Mucosa of descending colon (tissue), 3 donors: ENCODE data around the gene CCDC14. TPM values are rescaled to one million over a fixed set of nuclear protein-coding genes. Genes with fewer than 3 reads are reported as not detected.
"Not testable (repeated sequence)": the region's sequence is repeated elsewhere in the genome, so short reads cannot be mapped to it uniquely, and the experiment has no call there.

Experiments used
- ATAC-seq: fragments of 200-7000 bp; cut with Tn5 transposase; one replicate; pipeline ENCODE4 v1.9.1; 2020; ENCODE audit warnings: mild to moderate bottlenecking, moderate library complexity
- DNase-seq, 3 donors: peaks; one replicate each; pipeline ENCODE4 v3.0.0-alpha.2; 2020
- H3K36me3 ChIP-seq: fragments of 200-600 bp; one replicate; pipeline ENCODE4 v1.8.0; 2021; ENCODE audit warnings: low read depth, mild to moderate bottlenecking
- H3K4me1 ChIP-seq: fragments of 200-600 bp; one replicate; pipeline ENCODE4 v1.8.0; 2021; ENCODE audit warnings: low read depth, mild to moderate bottlenecking
- H3K4me3 ChIP-seq: fragments of 200-600 bp; one replicate; pipeline ENCODE4 v1.8.0; 2021; ENCODE audit warnings: mild to moderate bottlenecking
- H3K9me3 ChIP-seq: fragments of 200-600 bp; one replicate; pipeline ENCODE4 v1.8.0; 2021; ENCODE audit warnings: mild to moderate bottlenecking
- intact Hi-C, 2 donors: fragments of 100-400 bp; cut with DNase I in 1 of 2; cut with micrococcal nuclease in 1 of 2; formaldehyde crosslinking; loops; one replicate each; pipeline versions ENCODE4 v1.11.0 to v1.11.1; 2022; cut with DNase I, micrococcal nuclease
- total RNA-seq, 3 donors: library from RNA; stranded (reverse); fragmentation: NEBNext Ultra II Directional in 2 of 3; extraction: Animal tissue kit (Norgen Biotek cat#: 25700) in 2 of 3; gene quantifications; one replicate each; pipeline versions ENCODE4 v1.2.1 to v1.2.4, GENCODE V29; 2021 to 2023
- TF ChIP-seq, protein P1 (sequence below): fragments of 200-600 bp; IDR thresholded peaks from one replicate; pipeline ENCODE4 v1.8.0; 2022; ENCODE audit warnings: antibody characterized with exemption, mild to moderate bottlenecking
- donor health status: DM: no; HTN: no; CAD: no; lungs with moderate emphysema.
- donor health status: DM: no; HTN: no; CAD: no.
- donor health status: DM: no; HTN: yes; CAD: no.

The CCDC14 gene
- total RNA-seq, 3 donors from 2014 or later = 60.5 to 93.8 (median 62.8) TPM

DNA sequence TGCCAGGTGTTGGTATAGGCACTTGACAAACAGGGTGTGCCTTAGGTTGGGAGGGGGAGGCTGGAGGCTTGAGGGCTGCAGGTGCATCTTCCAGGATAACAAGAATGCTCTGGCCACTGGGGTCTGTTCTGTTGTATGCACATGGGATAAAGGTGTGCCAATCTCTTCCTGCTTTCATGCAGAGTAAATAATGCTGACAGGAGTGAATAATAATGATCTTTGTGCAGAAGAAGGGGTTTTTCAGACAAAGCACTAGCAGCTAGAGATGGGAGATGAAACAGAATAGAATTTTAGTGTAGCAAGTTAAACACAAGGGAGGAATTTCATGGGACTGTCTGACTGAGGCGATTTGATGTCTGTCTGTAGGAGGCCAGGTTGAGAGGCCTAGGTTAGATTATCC is 32.8 kb upstream of the CCDC14 start:
- ATAC-seq = no peak
- Histone ChIP-seq H3K4me1 (no peaks in the 10 kb centered on the region), H3K4me3 (no peak overlapping the region), H3K36me3 (no peaks in the 10 kb centered on the region), H3K9me3 (no peaks in the 10 kb centered on the region)
- intact Hi-C loops = no loop called here
- peak in 1 of 3 donors; percentile 18 for DNase-seq
- TF ChIP-seq, protein P1, sequence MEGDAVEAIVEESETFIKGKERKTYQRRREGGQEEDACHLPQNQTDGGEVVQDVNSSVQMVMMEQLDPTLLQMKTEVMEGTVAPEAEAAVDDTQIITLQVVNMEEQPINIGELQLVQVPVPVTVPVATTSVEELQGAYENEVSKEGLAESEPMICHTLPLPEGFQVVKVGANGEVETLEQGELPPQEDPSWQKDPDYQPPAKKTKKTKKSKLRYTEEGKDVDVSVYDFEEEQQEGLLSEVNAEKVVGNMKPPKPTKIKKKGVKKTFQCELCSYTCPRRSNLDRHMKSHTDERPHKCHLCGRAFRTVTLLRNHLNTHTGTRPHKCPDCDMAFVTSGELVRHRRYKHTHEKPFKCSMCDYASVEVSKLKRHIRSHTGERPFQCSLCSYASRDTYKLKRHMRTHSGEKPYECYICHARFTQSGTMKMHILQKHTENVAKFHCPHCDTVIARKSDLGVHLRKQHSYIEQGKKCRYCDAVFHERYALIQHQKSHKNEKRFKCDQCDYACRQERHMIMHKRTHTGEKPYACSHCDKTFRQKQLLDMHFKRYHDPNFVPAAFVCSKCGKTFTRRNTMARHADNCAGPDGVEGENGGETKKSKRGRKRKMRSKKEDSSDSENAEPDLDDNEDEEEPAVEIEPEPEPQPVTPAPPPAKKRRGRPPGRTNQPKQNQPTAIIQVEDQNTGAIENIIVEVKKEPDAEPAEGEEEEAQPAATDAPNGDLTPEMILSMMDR = no peak

- DNase-seq, H3K4me3 ChIP-seq, H3K9me3 ChIP-seq, H3K4me1 ChIP-seq, H3K36me3 ChIP-seq, intact Hi-C loops: not testable (repeated sequence)
- peak; percentile 95 for ATAC-seq
Measured at GRCh38 chr3:123991730-123992588, 30.9 kb upstream of the CCDC14 start, which contains the start of gene ROPN1. ROPN1 (minus strand) TSS chr3:123992124; CDS start chr3:123980481, 11,643 bp downstream.

GRCh38 chr3:123986427-123986826 is 25.4 kb upstream of the CCDC14 start:
- H3K4me3 ChIP-seq = no peak overlapping the region
- TF ChIP-seq, protein P1 = no peak
- H3K4me1 ChIP-seq = peaks cover 6% of the 10 kb centered on the region
- ATAC-seq (no peak), DNase-seq (peak in 1 of 3 donors; percentile 26)
- H3K9me3 ChIP-seq = no peaks in the 10 kb centered on the region
- no peaks in the 10 kb centered on the region for H3K36me3 ChIP-seq
- intact Hi-C loops = no loop called here

DNA sequence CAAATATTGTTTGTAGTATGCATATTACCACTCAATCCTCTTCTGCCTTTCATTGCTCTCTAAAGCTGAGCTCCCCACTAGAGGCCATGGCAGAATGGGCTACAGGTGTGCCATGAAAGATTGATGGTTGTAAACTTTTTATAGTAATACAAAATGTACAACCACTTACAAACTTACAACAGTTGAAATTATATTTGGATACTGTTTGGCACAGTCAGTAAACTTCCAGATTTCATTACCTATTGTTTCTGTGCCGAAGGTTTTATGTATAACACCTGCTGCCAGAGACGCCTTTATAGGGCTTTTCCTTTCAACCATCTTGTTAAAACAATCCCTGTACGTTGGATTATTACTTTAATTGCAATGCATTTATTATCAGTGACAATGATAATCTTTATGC is 23.9 kb upstream of the CCDC14 start:
- Histone ChIP-seq H3K9me3 (no peaks in the 10 kb centered on the region), H3K4me1 (peaks cover 9% of the 10 kb centered on the region), H3K4me3 (no peak overlapping the region), H3K36me3 (no peaks in the 10 kb centered on the region)
- ATAC-seq (peak; percentile 77), DNase-seq (no peak)
- TF ChIP-seq, protein P1 = no peak
- intact Hi-C loops = no loop called here

DNA sequence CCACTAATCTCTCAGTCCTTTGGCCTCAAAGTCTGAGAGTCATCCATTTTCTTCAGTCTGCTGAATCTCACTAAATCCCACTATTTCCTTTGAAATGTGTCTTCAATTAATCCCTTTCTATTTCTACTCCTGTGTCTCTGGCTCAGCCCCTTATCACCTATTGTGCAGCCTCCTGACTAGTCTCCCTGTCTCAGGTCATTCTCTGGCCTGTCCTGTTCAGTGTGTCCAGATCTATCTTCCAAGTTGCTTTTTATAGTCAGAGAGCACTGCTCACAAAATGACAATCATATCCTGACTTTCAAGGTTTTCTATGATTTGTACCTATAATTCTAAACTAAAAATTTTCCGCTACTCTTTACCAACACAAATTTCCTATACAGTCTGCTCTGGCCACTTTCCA is 23.3 kb upstream of the CCDC14 start:
- Histone ChIP-seq H3K9me3 (no peaks in the 10 kb centered on the region), H3K4me3 (no peak overlapping the region), H3K4me1 (peaks cover 9% of the 10 kb centered on the region), H3K36me3 (no peaks in the 10 kb centered on the region)
- no peak for ATAC-seq
- TF ChIP-seq, protein P1 = no peak
- no peak for DNase-seq
- intact Hi-C loops = no loop called here

DNA sequence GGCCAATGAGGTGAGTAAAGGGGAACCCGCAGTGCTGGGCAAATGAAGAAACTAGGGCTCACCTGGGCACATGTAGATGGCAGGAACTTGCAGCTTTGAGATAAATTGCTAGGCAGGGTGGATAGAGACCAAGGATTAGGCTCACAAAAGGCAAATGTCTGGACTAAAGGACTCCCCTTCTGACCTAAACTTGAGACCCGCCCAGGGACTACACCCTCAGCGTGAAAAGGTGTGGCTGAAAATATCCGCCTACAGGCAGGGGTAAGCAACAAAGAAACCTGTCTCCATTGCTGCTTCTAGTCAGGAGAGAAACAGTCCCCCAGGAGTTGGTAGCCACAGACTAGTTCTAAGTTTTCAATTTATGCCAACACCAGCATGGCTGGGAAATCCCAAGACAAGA is 20.3 kb upstream of the CCDC14 start:
- H3K36me3 ChIP-seq, H3K9me3 ChIP-seq, intact Hi-C loops, H3K4me3 ChIP-seq, H3K4me1 ChIP-seq: not testable (repeated sequence)
- DNase-seq (peak in 2 of 3 donors; percentile 45 to 49), ATAC-seq (peak; percentile 74)
